ENCODE measurements around the gene KCNE2. TPM values are rescaled to one million over a fixed set of nuclear protein-coding genes. Genes with fewer than 3 reads are reported as not detected.

KCNE2 gene
- total RNA-seq, 1 donor from 2014 or later, result 0.27 TPM

GRCh38 chr21:34340061-34340460 is 23.7 kb upstream of the KCNE2 start:
- Mint-ChIP-seq H3K4me3 (ENCODE audit: unreplicated experiment) (no peak overlapping the region), H3K4me1 (ENCODE audit: low read depth, unreplicated experiment) (peaks cover 6% of the 10 kb centered on the region), H3K27me3 (ENCODE audit: low read depth, unreplicated experiment) (peaks cover 9% of the 10 kb centered on the region), H3K9me3 (ENCODE audit: unreplicated experiment) (peaks cover under 1% of the 10 kb centered on the region), H3K36me3 (ENCODE audit: low read depth, unreplicated experiment) (no peaks in the 10 kb centered on the region), H3K27ac (ENCODE audit: unreplicated experiment) (no peak overlapping the region)
- Histone ChIP-seq H3K4me1 (ENCODE audit: insufficient read depth, low read length) (peaks cover 26% of the 10 kb centered on the region), H3K27me3 (ENCODE audit: insufficient read depth, low read length) (peaks cover 5% of the 10 kb centered on the region), H3K9me3 (ENCODE audit: insufficient read depth, low read depth, low read length) (no peaks in the 10 kb centered on the region), H3K4me3 (ENCODE audit: insufficient read depth, low read depth, low read length) (no peak overlapping the region), H3K79me2 (ENCODE audit: insufficient read depth, low read length) (no peaks in the 10 kb centered on the region), H3K36me3 (ENCODE audit: insufficient read depth, low read length) (no peaks in the 10 kb centered on the region), H3K9ac (ENCODE audit: low read length) (no peak overlapping the region), H3K4me2 (ENCODE audit: low read length) (no peak overlapping the region), H3K27ac (ENCODE audit: low read depth, low read length) (no peak overlapping the region), H2AFZ (ENCODE audit: low read depth, low read length) (no peak overlapping the region), H4K20me1 (ENCODE audit: insufficient read depth, low read length) (no peaks in the 10 kb centered on the region)
- TF ChIP-seq, protein P1, sequence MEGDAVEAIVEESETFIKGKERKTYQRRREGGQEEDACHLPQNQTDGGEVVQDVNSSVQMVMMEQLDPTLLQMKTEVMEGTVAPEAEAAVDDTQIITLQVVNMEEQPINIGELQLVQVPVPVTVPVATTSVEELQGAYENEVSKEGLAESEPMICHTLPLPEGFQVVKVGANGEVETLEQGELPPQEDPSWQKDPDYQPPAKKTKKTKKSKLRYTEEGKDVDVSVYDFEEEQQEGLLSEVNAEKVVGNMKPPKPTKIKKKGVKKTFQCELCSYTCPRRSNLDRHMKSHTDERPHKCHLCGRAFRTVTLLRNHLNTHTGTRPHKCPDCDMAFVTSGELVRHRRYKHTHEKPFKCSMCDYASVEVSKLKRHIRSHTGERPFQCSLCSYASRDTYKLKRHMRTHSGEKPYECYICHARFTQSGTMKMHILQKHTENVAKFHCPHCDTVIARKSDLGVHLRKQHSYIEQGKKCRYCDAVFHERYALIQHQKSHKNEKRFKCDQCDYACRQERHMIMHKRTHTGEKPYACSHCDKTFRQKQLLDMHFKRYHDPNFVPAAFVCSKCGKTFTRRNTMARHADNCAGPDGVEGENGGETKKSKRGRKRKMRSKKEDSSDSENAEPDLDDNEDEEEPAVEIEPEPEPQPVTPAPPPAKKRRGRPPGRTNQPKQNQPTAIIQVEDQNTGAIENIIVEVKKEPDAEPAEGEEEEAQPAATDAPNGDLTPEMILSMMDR (IDR thresholded peaks at IDR 0.05; ENCODE audit: insufficient read depth, low read depth, low read length), result no peak
- no peak for TF ChIP-seq EZH2 (IDR thresholded peaks at IDR 0.05; ENCODE audit: insufficient read depth, low read length)
- DNase-seq (ENCODE audit: low read depth), result no peak
- FAIRE-seq, result no peak

DNA sequence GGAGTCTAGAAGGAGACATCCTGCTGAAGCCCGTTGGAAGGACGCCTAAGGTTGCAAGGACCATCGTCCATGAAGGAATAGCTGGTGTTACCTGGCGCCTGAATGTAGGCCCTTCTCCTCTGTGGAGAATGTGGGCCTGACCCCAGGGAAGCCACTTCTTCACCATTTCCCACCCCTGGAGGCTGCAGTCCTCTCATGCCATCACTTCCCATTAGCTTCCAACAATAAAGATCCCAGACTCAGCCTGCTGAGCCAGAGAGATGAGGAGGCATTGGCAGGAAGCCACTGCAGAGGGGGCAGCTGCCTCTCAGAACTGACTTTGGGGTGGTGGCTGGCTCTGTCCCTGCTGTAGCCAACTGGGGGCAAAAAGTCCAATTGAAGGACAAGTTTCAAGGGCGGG is 21.3 kb upstream of the KCNE2 start:
- Mint-ChIP-seq H3K27ac (ENCODE audit: unreplicated experiment) (no peak overlapping the region), H3K27me3 (ENCODE audit: low read depth, unreplicated experiment) (peaks cover 14% of the 10 kb centered on the region), H3K9me3 (ENCODE audit: unreplicated experiment) (peaks cover 2% of the 10 kb centered on the region), H3K4me3 (ENCODE audit: unreplicated experiment) (no peak overlapping the region), H3K36me3 (ENCODE audit: low read depth, unreplicated experiment) (no peaks in the 10 kb centered on the region), H3K4me1 (ENCODE audit: low read depth, unreplicated experiment) (peaks cover 6% of the 10 kb centered on the region)
- H3K27me3 ChIP-seq (ENCODE audit: insufficient read depth, low read length), result peaks cover 5% of the 10 kb centered on the region
- no peaks in the 10 kb centered on the region for H4K20me1 ChIP-seq (ENCODE audit: insufficient read depth, low read length)
- no peaks in the 10 kb centered on the region for H3K9me3 ChIP-seq (ENCODE audit: insufficient read depth, low read depth, low read length)
- no peak overlapping the region for H2AFZ ChIP-seq (ENCODE audit: low read depth, low read length)
- H3K79me2 ChIP-seq (ENCODE audit: insufficient read depth, low read length), result no peaks in the 10 kb centered on the region
- no peak overlapping the region for H3K4me3 ChIP-seq (ENCODE audit: insufficient read depth, low read depth, low read length)
- H3K27ac ChIP-seq (ENCODE audit: low read depth, low read length), result no peak overlapping the region
- TF ChIP-seq, protein P1 (IDR thresholded peaks at IDR 0.05; ENCODE audit: insufficient read depth, low read depth, low read length), result no peak
- no peak overlapping the region for H3K4me2 ChIP-seq (ENCODE audit: low read length)
- DNase-seq (ENCODE audit: low read depth) (no peak), FAIRE-seq (no peak)
- H3K36me3 ChIP-seq (ENCODE audit: insufficient read depth, low read length), result no peaks in the 10 kb centered on the region
- H3K4me1 ChIP-seq (ENCODE audit: insufficient read depth, low read length), result peaks cover 14% of the 10 kb centered on the region
- H3K9ac ChIP-seq (ENCODE audit: low read length), result no peak overlapping the region

GRCh38 chr21:34343347-34343746 is 20.5 kb upstream of the KCNE2 start:
- Mint-ChIP-seq H3K9me3 (ENCODE audit: unreplicated experiment) (peaks cover 2% of the 10 kb centered on the region), H3K4me3 (ENCODE audit: unreplicated experiment) (no peak overlapping the region), H3K27me3 (ENCODE audit: low read depth, unreplicated experiment) (peaks cover 12% of the 10 kb centered on the region), H3K36me3 (ENCODE audit: low read depth, unreplicated experiment) (no peaks in the 10 kb centered on the region), H3K4me1 (ENCODE audit: low read depth, unreplicated experiment) (no peaks in the 10 kb centered on the region), H3K27ac (ENCODE audit: unreplicated experiment) (no peak overlapping the region)
- peaks cover 6% of the 10 kb centered on the region for H3K4me1 ChIP-seq (ENCODE audit: insufficient read depth, low read length)
- no peak overlapping the region for H3K4me3 ChIP-seq (ENCODE audit: insufficient read depth, low read depth, low read length)
- no peak overlapping the region for H3K4me2 ChIP-seq (ENCODE audit: low read length)
- no peak for FAIRE-seq
- H3K36me3 ChIP-seq (ENCODE audit: insufficient read depth, low read length), result no peaks in the 10 kb centered on the region
- H4K20me1 ChIP-seq (ENCODE audit: insufficient read depth, low read length), result no peaks in the 10 kb centered on the region
- H2AFZ ChIP-seq (ENCODE audit: low read depth, low read length), result no peak overlapping the region
- TF ChIP-seq, protein P1 (IDR thresholded peaks at IDR 0.05; ENCODE audit: insufficient read depth, low read depth, low read length), result no peak
- no peak for TF ChIP-seq EZH2 (IDR thresholded peaks at IDR 0.05; ENCODE audit: insufficient read depth, low read length)
- H3K27ac ChIP-seq (ENCODE audit: low read depth, low read length), result no peak overlapping the region
- H3K9me3 ChIP-seq (ENCODE audit: insufficient read depth, low read depth, low read length), result no peaks in the 10 kb centered on the region
- DNase-seq (ENCODE audit: low read depth), result no peak
- H3K79me2 ChIP-seq (ENCODE audit: insufficient read depth, low read length), result no peaks in the 10 kb centered on the region
- H3K27me3 ChIP-seq (ENCODE audit: insufficient read depth, low read length), result peaks cover 5% of the 10 kb centered on the region
- H3K9ac ChIP-seq (ENCODE audit: low read length), result no peak overlapping the region

Measured in astrocyte (in vitro differentiated cells and primary cell).